ENCODE data around the gene RNGTT.
A peak's percentile ranks its signal among the peaks of the same experiment; 100 is the strongest.

The RNGTT gene

GRCh38 chr6:88588938-88589337, 374.5 kb downstream of the RNGTT start:
- ATAC-seq, result no peak
- DNase-seq (ENCODE audit: low spot score in 2 of 2), result no peak
- no peaks in the 10 kb centered on the region for H3K36me3 Mint-ChIP-seq
- no peak overlapping the region for H3K4me3 Mint-ChIP-seq
- peaks cover 3% of the 10 kb centered on the region for H3K9me3 Mint-ChIP-seq
- H3K27ac Mint-ChIP-seq, result no peak overlapping the region
- no peaks in the 10 kb centered on the region for H3K4me1 Mint-ChIP-seq

- Mint-ChIP-seq H3K4me3 (no peak overlapping the region), H3K4me1 (no peaks in the 10 kb centered on the region), H3K27ac (no peak overlapping the region), H3K36me3 (no peaks in the 10 kb centered on the region), H3K9me3 (no peaks in the 10 kb centered on the region)
- no peak for DNase-seq (ENCODE audit: low spot score in 2 of 2)
- peak; percentile 6 for ATAC-seq
These were observed 376.3 kb downstream of the RNGTT start for GRCh38 chr6:88587150-88587520.

DNA sequence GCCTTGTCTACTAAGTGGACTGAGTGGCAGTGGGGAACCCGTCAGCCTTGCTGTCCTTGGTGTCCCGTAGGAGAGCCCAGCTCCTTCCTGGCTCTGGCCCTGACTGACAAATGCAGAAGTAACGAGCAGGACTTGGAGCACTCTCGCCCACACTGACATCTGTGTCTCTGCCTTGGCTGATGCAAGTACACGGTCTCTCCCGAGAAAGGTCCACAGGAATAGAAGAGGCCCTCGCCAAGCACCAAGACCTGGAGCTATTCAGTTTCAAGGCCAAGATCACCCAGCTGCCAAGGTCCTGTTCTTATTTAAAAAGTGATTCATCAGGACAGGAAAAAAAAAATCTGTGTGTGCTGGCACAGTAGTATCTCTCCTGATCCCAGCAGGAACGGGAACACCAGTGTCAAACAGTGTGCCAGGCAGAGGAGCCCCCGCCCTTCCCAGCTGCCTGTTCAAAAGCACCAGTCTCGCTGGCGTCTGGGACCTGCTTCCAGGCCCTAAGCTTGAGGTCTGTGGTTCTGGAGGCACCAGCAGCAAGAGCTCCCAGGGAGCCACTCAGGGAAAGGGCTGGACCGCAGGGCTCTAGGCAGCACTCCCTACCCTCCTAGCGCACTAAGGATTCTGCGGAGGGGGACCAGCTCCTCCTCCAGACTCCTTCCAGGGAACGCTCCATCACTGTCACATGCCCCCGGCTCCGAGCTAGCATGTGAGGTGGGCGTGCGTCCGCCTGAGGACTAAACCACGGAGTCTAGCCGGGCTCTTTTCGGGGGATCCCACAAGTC, 376.9 kb downstream of the RNGTT start:
- DNase-seq (ENCODE audit: low spot score in 2 of 2), result no peak
- Mint-ChIP-seq H3K27ac (no peak overlapping the region), H3K4me3 (no peak overlapping the region), H3K4me1 (no peaks in the 10 kb centered on the region), H3K36me3 (no peaks in the 10 kb centered on the region), H3K9me3 (peaks cover 4% of the 10 kb centered on the region)
- ATAC-seq, result peak; percentile 4

- ATAC-seq, result no peak
- Mint-ChIP-seq H3K9me3 (peaks cover 4% of the 10 kb centered on the region), H3K36me3 (no peaks in the 10 kb centered on the region), H3K4me3 (no peak overlapping the region), H3K27ac (no peak overlapping the region), H3K4me1 (no peaks in the 10 kb centered on the region)
- no peak for DNase-seq (ENCODE audit: low spot score in 2 of 2)
These were observed 378.1 kb downstream of the RNGTT start for GRCh38 chr6:88585276-88585692.

DNA sequence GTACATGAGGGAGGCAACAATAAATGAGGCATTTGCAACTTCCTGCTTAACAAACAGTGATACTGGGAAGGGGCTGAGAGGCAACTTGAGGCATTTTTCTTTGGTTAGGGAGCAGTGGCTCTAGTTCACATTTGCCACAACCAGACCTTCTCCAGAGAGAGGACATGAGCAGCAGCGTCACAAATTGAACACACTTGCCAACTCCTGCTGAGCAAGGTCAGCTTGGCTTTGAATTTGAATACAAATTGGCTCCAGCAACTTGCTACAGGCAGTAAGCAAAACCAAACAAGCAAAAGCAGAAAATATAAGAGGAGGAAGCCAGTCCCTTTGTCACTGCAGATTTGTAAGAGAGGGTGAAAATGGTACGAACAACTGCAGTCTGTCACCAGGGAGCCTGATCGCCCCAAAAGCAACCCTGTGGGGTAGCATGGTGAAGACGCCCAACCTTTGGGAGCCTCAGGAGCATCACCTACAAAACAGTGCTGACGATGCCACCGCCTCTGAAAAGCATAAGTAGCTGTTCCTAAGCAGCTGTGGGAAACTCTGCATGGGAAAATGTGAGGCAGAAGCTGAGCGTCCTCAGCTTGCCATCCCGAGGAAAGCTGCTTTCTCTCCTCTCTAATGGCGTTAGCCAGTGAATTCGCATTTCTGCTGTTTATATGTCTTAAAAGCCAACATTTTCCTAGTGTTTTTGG, 378.7 kb downstream of the RNGTT start:
- Mint-ChIP-seq H3K4me3 (no peak overlapping the region), H3K9me3 (peaks cover 4% of the 10 kb centered on the region), H3K27ac (no peak overlapping the region), H3K4me1 (no peaks in the 10 kb centered on the region), H3K36me3 (no peaks in the 10 kb centered on the region)
- ATAC-seq (no peak), DNase-seq (ENCODE audit: low spot score in 2 of 2) (no peak)

DNA sequence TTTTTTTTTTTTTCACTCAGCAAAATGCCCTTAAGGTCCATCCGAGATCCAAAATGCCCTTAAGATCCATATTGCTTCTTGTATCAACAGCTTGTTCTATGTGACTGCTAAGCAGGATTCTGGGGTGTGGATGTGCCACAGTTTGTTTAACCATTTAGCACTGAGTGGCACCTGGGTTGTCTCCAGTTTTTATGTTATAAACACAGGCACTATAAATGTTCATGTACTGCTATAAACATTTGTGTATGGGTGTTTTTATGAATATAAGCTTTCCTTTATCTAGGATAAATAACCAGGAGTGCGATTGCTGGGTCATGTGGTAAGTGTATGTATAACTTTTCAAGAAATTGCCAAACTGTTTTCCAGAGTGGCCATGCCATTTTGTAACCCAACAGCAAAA, 386.0 kb downstream of the RNGTT start:
- Mint-ChIP-seq H3K4me3 (no peak overlapping the region), H3K36me3 (no peaks in the 10 kb centered on the region), H3K9me3 (peaks cover 4% of the 10 kb centered on the region), H3K27ac (no peak overlapping the region), H3K4me1 (no peaks in the 10 kb centered on the region)
- DNase-seq (ENCODE audit: low spot score in 2 of 2) (no peak), ATAC-seq (no peak)

DNA sequence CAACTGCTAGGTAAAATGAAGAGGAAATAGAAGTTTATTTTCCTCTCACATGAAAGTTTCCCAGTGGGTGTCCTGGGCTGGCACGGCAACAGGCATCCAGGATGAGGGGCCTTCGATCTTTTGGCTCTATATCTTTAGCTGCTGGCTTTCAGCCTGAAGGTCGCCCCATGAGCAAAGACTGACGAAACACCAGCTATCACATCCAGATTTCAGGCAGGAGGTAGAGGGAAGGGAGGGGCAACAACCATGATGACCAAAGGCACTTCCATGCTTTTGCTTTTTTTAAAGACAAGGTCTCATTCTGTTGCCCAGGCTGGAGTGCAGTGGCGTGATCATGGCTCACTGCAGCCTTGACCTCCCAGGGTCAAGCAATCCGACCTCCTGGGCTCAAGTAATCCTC, 387.9 kb downstream of the RNGTT start:
- H3K4me1 Mint-ChIP-seq, result no peaks in the 10 kb centered on the region
- ATAC-seq (no peak), DNase-seq (ENCODE audit: low spot score in 2 of 2) (no peak)
- H3K9me3 Mint-ChIP-seq, result no peaks in the 10 kb centered on the region
- no peak overlapping the region for H3K4me3 Mint-ChIP-seq
- no peaks in the 10 kb centered on the region for H3K36me3 Mint-ChIP-seq
- no peak overlapping the region for H3K27ac Mint-ChIP-seq

- Mint-ChIP-seq H3K9me3 (no peaks in the 10 kb centered on the region), H3K27ac (no peak overlapping the region), H3K4me3 (no peak overlapping the region), H3K36me3 (no peaks in the 10 kb centered on the region), H3K4me1 (no peaks in the 10 kb centered on the region)
- no peak for DNase-seq (ENCODE audit: low spot score in 2 of 2)
- no peak for ATAC-seq
These were observed 388.8 kb downstream of the RNGTT start for GRCh38 chr6:88574651-88575050.

DNA sequence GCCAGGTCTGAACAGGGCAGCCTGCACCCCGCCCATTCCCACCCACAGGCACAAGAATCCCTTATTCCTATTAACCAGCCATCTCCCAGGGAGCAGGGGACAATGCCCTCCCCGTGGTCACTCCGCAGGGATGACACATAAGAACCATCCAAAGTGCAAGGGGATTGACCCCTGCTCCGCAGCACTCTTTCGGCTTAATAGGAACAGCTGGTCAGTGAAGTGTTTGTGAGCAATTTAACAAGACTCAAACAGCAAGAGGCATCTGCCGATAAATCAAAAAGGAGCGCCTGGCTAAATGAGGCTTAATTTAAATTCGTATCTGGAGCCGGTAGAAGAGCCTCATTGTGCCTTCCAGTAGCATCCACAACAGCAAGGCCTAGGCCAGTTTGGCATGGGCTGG, 389.4 kb downstream of the RNGTT start:
- H3K36me3 Mint-ChIP-seq, result no peaks in the 10 kb centered on the region
- no peak overlapping the region for H3K4me3 Mint-ChIP-seq
- no peaks in the 10 kb centered on the region for H3K4me1 Mint-ChIP-seq
- H3K27ac Mint-ChIP-seq, result no peak overlapping the region
- no peaks in the 10 kb centered on the region for H3K9me3 Mint-ChIP-seq
- DNase-seq (ENCODE audit: low spot score in 2 of 2), result no peak
- ATAC-seq, result no peak

DNA sequence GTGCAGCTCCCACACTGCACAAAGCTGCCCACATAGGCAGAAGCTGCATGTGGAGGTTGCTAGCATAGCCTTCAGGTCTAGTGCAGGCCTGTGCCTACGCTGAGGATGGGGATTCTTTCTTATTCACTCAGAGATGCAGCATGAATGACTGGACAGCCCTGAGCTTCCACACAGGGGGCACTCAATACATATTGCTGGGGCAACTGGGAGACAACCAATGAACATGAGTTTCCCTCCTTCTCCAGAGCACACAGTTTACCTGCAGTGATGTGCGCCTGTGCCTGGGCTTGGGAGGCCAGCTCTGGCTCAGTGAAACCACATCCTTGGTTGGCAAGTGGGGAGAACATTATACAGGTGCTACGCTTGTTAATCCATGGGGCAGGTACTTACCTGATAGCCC, 389.9 kb downstream of the RNGTT start:
- DNase-seq (ENCODE audit: low spot score in 2 of 2) (no peak), ATAC-seq (peak; percentile 11)
- no peaks in the 10 kb centered on the region for H3K9me3 Mint-ChIP-seq
- no peak overlapping the region for H3K4me3 Mint-ChIP-seq
- H3K4me1 Mint-ChIP-seq, result no peaks in the 10 kb centered on the region
- no peaks in the 10 kb centered on the region for H3K36me3 Mint-ChIP-seq
- no peak overlapping the region for H3K27ac Mint-ChIP-seq

- no peak for ATAC-seq
- no peaks in the 10 kb centered on the region for H3K4me1 Mint-ChIP-seq
- H3K36me3 Mint-ChIP-seq, result no peaks in the 10 kb centered on the region
- no peak overlapping the region for H3K27ac Mint-ChIP-seq
- H3K4me3 Mint-ChIP-seq, result no peak overlapping the region
- no peaks in the 10 kb centered on the region for H3K9me3 Mint-ChIP-seq
- no peak for DNase-seq (ENCODE audit: low spot score in 2 of 2)
These were observed 390.8 kb downstream of the RNGTT start for GRCh38 chr6:88572449-88573139.

DNA sequence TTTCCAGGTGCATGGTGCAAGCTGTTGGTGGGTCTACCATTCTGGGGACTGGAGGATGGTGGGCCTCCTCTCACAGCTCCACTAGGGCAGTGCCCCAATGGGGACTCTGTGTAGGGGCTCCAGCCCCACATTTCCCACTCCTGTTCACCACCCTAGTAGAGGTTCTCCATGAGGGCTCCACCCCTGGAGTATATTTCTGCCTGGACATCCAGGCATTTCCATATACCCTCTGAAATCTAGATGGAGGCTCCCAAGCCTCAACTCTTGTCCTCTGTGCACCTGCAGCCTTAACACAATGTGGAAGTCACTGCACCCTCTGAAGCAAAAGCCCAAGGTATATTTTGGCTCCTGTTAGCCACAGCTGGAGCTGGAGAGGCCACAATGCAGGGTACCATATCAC, 393.5 kb downstream of the RNGTT start:
- H3K36me3 Mint-ChIP-seq, result no peaks in the 10 kb centered on the region
- DNase-seq (ENCODE audit: low spot score in 2 of 2), result no peak
- no peak for ATAC-seq
- no peak overlapping the region for H3K27ac Mint-ChIP-seq
- no peaks in the 10 kb centered on the region for H3K9me3 Mint-ChIP-seq
- H3K4me3 Mint-ChIP-seq, result no peak overlapping the region
- H3K4me1 Mint-ChIP-seq, result no peaks in the 10 kb centered on the region

DNA sequence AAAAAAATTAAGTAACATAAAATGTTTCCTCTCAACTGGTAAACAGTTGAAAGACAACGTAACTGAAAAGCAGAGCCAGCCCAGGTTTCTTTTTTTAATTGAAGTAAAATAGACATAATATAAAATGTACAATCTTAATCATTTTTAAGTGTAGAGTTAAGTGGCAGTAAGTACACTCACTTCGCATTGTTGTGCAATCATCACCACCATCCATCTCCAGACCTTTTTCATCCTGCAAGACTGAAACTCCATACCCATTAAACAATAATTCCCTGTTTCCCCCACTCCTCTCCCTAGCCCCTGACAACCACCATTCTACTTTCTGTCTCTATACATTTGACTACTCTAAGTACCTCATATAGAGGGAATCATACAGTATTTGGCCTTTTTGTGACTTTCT, 395.7 kb downstream of the RNGTT start:
- DNase-seq (ENCODE audit: low spot score in 2 of 2) (no peak), ATAC-seq (no peak)
- Mint-ChIP-seq H3K4me3 (no peak overlapping the region), H3K4me1 (no peaks in the 10 kb centered on the region), H3K27ac (no peak overlapping the region), H3K9me3 (no peaks in the 10 kb centered on the region), H3K36me3 (no peaks in the 10 kb centered on the region)

DNA sequence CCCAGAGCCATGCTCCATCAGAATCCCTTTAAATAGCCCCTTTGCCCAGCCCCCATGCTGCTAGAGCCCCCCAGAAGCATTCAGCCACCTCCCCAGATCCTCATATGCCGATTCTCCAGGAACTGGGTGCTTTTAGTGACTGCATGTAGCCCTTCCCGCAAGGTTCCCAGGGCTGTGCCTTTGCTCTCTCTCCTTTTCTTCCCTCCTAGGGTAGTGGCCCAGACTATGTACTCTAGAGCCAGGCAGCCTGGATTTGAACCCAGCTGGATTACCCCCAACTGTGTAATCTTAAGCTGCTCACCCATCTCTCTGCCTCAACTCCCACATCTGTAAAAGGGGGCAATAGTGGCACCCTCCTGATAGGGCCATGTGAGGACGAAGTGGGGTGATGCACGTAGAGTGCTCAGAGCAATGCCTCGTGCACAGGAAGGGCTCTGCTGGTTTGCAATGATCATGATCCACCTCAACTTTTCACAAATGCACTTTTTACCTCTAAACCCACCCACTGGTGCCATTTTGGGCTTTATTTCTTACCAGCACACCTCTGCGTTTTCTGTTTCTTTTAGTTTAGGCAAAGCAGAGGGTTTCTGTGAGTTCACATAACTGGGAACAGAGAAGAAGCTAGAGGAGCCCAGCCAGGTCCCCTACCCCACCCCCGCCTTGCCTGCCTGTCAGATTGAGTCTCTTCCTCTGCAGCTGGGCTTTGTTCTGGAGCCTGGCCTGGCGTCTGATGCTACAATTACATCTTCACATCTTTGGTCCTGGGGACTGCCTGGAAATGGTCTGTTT, 396.5 kb downstream of the RNGTT start:
- Mint-ChIP-seq H3K4me1 (no peaks in the 10 kb centered on the region), H3K27ac (no peak overlapping the region), H3K4me3 (no peak overlapping the region), H3K36me3 (no peaks in the 10 kb centered on the region), H3K9me3 (no peaks in the 10 kb centered on the region)
- DNase-seq (ENCODE audit: low spot score in 2 of 2) (no peak), ATAC-seq (peak; percentile 20)

DNA sequence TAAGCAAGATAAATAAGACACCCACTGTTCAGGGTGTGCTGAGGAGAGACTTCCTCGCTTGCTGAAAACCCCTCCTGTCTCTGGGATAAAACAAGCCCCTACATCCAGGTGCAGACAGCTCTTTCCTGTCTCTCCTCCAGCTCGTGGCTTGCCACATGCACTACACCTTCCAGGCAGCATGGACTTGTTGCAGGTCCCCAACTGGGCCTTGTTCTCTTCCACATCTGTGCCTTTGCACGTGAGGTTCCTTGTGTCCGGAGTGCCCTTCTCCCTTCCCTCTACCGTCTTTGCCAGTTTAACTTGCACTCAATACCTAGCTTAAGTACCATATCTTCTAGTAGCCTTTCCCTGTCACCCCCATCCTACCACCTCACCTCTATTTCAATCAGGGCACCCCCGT, 397.6 kb downstream of the RNGTT start:
- no peak overlapping the region for H3K4me3 Mint-ChIP-seq
- H3K36me3 Mint-ChIP-seq, result no peaks in the 10 kb centered on the region
- H3K27ac Mint-ChIP-seq, result no peak overlapping the region
- H3K9me3 Mint-ChIP-seq, result no peaks in the 10 kb centered on the region
- ATAC-seq, result no peak
- no peak for DNase-seq (ENCODE audit: low spot score in 2 of 2)
- no peaks in the 10 kb centered on the region for H3K4me1 Mint-ChIP-seq

Measured in stimulated activated effector memory CD8-positive, alpha-beta T cell treated with anti-CD3 and anti-CD28 coated beads, Interleukin-12 subunit alpha, Interleukin-12 subunit beta, amount 100 ng/mL, for 72 hours (primary cell).